WTC11 (cell line): ENCODE measurements around the gene MRAP. TPM values are rescaled to one million over a fixed set of nuclear protein-coding genes. Genes with fewer than 3 reads are reported as not detected.
"Not testable (repeated sequence)": the region's sequence is repeated elsewhere in the genome, so short reads cannot be mapped to it uniquely, and the experiment has no call there.

ENCODE experiments used
- ATAC-seq: fragments of 200-7000 bp; cut with Tn5 transposase; 2 replicates; pipeline ENCODE4 v1.10.0; 2021; ENCODE audit warnings: mild to moderate bottlenecking, moderate library complexity
- CTCF ChIA-PET: fragments of 300-600 bp; sonication (Branson Sonifier 250); formaldehyde crosslinking; loops from one replicate; lab custom pipeline; 2021; ENCODE audit warnings: antibody characterized with exemption; lab: Charles Lee
- POLR2A ChIA-PET: fragments of 350-600 bp; sonication (Branson Sonifier 250); formaldehyde crosslinking; loops from one replicate; lab custom pipeline; 2021; ENCODE audit warnings: antibody characterized with exemption; lab: Charles Lee
- DNase-seq: peaks from one replicate; pipeline ENCODE4 v3.0.0; 2021; ENCODE audit warnings: low spot score
- H3K27ac Mint-ChIP-seq: 2 replicates; pipeline ENCODE4 v1.8.0; 2021; ENCODE audit warnings: mixed read lengths
- H3K27me3 Mint-ChIP-seq: 2 replicates; pipeline ENCODE4 v1.8.0; 2021; ENCODE audit warnings: low read depth, mild to moderate bottlenecking, moderate library complexity, mixed read lengths
- H3K36me3 Mint-ChIP-seq: 2 replicates; pipeline ENCODE4 v1.8.0; 2021; ENCODE audit warnings: mixed read lengths
- H3K4me1 Mint-ChIP-seq: 2 replicates; pipeline ENCODE4 v1.8.0; 2022; ENCODE audit warnings: mixed read lengths
- H3K4me3 Mint-ChIP-seq: 2 replicates; pipeline ENCODE4 v1.8.0; 2021; ENCODE audit warnings: mild to moderate bottlenecking, moderate library complexity, mixed read lengths
- H3K9me3 Mint-ChIP-seq: 2 replicates; pipeline ENCODE4 v1.8.0; 2021; ENCODE audit warnings: mixed read lengths
- GABPB1 ChIP-seq: sonication (generic); formaldehyde crosslinking; IDR thresholded peaks from 2 replicates; pipeline ENCODE4 v1.8.1; 2023; ENCODE audit warnings: mild to moderate bottlenecking, missing genetic modification reagents
- NFATC4 ChIP-seq: fragments of 250-450 bp; sonication (Bioruptor Pico); IDR thresholded peaks from 2 replicates; pipeline ENCODE4 v1.9.0; 2021; ENCODE audit warnings: mild to moderate bottlenecking
- NFE2L1 ChIP-seq: sonication (generic); formaldehyde crosslinking; IDR thresholded peaks from 2 replicates; pipeline ENCODE4 v1.8.1; 2023; ENCODE audit warnings: missing genetic modification reagents
- ZNF138 ChIP-seq: sonication (generic); formaldehyde crosslinking; conservative IDR thresholded peaks from 2 replicates; pipeline ENCODE4 v1.8.1; 2022; ENCODE audit warnings: mild to moderate bottlenecking, moderate library complexity, missing genetic modification reagents
- ZNF416 ChIP-seq: fragments of 250-450 bp; sonication (Bioruptor Pico); IDR thresholded peaks from 2 replicates; pipeline ENCODE4 v1.9.0; 2021; ENCODE audit warnings: mild to moderate bottlenecking, inconsistent platforms
- total RNA-seq: library from RNA; stranded (reverse); gene quantifications from 3 replicates; pipeline ENCODE4 v1.2.3, GENCODE V29; 2021
- TF ChIP-seq, protein P1 (sequence below): fragments of 250-450 bp; sonication (Bioruptor Pico); IDR thresholded peaks from 2 replicates; pipeline ENCODE4 v1.9.0; 2021; ENCODE audit warnings: mild to moderate bottlenecking, borderline replicate concordance
- TF ChIP-seq, protein P2 (sequence below): fragments of 200-600 bp; IDR thresholded peaks from 2 replicates; pipeline ENCODE4 v1.8.0; 2022; ENCODE audit warnings: antibody characterized with exemption
- TF ChIP-seq, protein P3 (sequence below): sonication (generic); formaldehyde crosslinking; IDR thresholded peaks from 2 replicates; pipeline ENCODE4 v1.8.1; 2022; ENCODE audit warnings: mild to moderate bottlenecking, moderate library complexity, missing genetic modification reagents
- TF ChIP-seq, protein P4 (sequence below): sonication (generic); formaldehyde crosslinking; conservative IDR thresholded peaks from 2 replicates; pipeline ENCODE4 v1.8.1; 2023; ENCODE audit warnings: mild to moderate bottlenecking, low read depth, missing genetic modification reagents, moderate library complexity

MRAP gene
- total RNA-seq, 1 experiment from 2014 or later, result not detected

DNA sequence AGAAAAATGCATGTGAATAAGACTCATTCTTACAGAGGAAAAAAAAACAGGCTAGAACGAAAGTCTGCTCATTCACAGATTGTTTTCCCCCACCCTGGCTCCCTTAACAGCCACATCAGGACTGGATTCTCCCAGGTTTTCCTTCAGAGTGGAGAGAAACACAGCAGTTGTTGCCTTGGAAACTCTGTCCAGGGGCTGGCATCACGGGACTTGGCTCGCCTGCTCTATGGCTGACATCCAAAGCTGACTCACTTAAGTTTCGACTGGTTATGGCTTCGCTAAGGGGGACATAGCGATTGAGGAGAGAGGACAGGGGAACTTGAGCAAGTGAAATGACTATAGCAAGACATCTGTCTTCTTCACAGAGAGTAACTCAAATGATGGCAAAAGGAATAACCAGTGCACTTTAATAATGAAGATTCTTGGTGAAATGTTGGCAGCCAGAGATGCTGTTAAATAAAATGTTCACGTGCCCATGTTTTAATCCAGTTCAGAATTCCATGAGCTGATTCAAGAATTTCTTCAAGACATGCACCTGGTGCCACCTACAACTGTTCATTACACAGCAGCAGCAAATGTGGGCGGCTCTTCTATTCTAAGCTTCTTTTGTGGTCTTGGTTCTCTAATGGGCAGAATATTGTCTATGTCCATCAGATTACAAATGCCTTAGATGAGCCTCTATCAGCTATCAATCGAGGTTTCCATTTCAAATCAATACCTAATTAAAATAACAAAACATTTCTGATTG, 41.6 kb upstream of the MRAP start:
- H3K4me3 Mint-ChIP-seq, result no peak overlapping the region
- ChIA-PET POLR2A (no interaction called here), CTCF (interaction anchor here (1.1 to 4.1 kb wide), 7 partner anchors 12 to 471 kb away, joined by 3 to 43 read pairs (median 8); no protein-coding TSS in a partner anchor)
- no peaks in the 10 kb centered on the region for H3K9me3 Mint-ChIP-seq
- no peaks in the 10 kb centered on the region for H3K27me3 Mint-ChIP-seq
- H3K36me3 Mint-ChIP-seq, result no peaks in the 10 kb centered on the region
- ATAC-seq (no peak), DNase-seq (no peak)
- no peak for TF ChIP-seq NFATC4
- TF ChIP-seq ZNF416 (CRISPR knock-in tag), result no peak
- TF ChIP-seq, protein P1, sequence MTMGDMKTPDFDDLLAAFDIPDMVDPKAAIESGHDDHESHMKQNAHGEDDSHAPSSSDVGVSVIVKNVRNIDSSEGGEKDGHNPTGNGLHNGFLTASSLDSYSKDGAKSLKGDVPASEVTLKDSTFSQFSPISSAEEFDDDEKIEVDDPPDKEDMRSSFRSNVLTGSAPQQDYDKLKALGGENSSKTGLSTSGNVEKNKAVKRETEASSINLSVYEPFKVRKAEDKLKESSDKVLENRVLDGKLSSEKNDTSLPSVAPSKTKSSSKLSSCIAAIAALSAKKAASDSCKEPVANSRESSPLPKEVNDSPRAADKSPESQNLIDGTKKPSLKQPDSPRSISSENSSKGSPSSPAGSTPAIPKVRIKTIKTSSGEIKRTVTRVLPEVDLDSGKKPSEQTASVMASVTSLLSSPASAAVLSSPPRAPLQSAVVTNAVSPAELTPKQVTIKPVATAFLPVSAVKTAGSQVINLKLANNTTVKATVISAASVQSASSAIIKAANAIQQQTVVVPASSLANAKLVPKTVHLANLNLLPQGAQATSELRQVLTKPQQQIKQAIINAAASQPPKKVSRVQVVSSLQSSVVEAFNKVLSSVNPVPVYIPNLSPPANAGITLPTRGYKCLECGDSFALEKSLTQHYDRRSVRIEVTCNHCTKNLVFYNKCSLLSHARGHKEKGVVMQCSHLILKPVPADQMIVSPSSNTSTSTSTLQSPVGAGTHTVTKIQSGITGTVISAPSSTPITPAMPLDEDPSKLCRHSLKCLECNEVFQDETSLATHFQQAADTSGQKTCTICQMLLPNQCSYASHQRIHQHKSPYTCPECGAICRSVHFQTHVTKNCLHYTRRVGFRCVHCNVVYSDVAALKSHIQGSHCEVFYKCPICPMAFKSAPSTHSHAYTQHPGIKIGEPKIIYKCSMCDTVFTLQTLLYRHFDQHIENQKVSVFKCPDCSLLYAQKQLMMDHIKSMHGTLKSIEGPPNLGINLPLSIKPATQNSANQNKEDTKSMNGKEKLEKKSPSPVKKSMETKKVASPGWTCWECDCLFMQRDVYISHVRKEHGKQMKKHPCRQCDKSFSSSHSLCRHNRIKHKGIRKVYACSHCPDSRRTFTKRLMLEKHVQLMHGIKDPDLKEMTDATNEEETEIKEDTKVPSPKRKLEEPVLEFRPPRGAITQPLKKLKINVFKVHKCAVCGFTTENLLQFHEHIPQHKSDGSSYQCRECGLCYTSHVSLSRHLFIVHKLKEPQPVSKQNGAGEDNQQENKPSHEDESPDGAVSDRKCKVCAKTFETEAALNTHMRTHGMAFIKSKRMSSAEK (CRISPR knock-in tag), result no peak
- peaks cover 5% of the 10 kb centered on the region for H3K4me1 Mint-ChIP-seq
- H3K27ac Mint-ChIP-seq, result no peak overlapping the region

DNA sequence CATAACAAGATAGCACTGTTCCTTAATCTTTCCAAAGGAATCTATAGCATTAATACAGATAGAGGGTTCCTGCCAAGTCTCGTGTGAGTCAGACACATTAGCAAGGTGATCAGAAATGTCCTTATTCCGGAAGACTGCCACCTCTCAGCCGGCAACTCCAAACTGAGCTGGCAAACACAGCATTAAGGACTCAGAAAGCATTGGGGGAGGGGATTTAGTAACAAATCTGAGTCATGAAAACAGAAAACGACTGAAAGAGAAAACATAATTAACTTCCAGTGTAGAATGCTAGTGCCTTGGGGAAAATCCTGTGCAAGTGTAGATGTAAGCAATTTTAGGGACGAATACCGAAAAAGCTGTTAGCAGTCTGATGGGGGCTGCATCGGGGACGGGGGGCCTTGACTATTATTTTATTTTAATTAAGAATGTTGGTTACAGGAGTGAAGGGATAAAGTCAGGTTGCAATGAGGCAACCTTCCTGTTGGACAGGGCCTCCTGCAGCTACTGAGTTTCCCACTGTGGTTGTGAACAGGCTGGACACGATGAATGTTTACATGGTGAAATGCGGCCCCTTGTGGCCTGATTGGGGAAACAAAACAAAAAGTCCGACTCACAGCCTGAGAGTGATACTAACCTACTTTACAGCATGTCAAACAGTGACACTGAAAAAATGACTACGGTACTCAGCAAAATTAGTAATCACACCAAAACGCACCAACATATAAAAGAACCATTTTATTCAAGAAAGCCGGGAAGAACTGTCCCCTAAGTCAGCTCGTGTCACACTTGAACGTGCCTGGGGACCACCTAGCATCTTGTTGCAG, 40.5 kb upstream of the MRAP start:
- Mint-ChIP-seq H3K36me3 (no peaks in the 10 kb centered on the region), H3K4me1 (peaks cover 5% of the 10 kb centered on the region), H3K9me3 (no peaks in the 10 kb centered on the region), H3K27me3 (no peaks in the 10 kb centered on the region), H3K4me3 (no peak overlapping the region), H3K27ac (no peak overlapping the region)
- ATAC-seq (peak; percentile 91), DNase-seq (peak; percentile 73)
- ChIA-PET CTCF (interaction anchor here (0.6 to 4.1 kb wide), 29 partner anchors 9 to 643 kb away, joined by 3 to 43 read pairs (median 4); no protein-coding TSS in a partner anchor), POLR2A (interaction anchor here (0.6 kb wide), 1 partner anchor 209 kb away, joined by 3 read pairs; no protein-coding TSS in a partner anchor)
- TF ChIP-seq, protein P2, sequence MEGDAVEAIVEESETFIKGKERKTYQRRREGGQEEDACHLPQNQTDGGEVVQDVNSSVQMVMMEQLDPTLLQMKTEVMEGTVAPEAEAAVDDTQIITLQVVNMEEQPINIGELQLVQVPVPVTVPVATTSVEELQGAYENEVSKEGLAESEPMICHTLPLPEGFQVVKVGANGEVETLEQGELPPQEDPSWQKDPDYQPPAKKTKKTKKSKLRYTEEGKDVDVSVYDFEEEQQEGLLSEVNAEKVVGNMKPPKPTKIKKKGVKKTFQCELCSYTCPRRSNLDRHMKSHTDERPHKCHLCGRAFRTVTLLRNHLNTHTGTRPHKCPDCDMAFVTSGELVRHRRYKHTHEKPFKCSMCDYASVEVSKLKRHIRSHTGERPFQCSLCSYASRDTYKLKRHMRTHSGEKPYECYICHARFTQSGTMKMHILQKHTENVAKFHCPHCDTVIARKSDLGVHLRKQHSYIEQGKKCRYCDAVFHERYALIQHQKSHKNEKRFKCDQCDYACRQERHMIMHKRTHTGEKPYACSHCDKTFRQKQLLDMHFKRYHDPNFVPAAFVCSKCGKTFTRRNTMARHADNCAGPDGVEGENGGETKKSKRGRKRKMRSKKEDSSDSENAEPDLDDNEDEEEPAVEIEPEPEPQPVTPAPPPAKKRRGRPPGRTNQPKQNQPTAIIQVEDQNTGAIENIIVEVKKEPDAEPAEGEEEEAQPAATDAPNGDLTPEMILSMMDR, result peak; percentile 66
- TF ChIP-seq GABPB1 (CRISPR knock-in tag), result no peak

DNA sequence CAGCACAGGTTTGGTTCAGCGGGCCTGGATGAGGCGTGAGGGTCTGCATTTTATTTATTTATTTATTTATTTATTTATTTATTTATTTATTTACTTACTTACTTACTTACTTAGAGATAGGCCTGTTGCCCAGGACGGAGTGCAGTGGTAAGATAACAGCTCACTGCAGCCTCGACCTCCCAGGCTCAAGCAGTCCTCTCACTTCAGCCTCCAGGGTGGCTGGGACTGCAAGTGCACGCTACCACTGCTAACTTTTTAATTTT, 39.9 kb upstream of the MRAP start:
- not testable (repeated sequence) for H3K27ac Mint-ChIP-seq, H3K27me3 Mint-ChIP-seq, H3K4me1 Mint-ChIP-seq, H3K36me3 Mint-ChIP-seq, H3K4me3 Mint-ChIP-seq, ATAC-seq, H3K9me3 Mint-ChIP-seq, DNase-seq
- ChIA-PET CTCF (interaction anchor here (1.0 to 4.1 kb wide), 11 partner anchors 10 to 477 kb away, joined by 3 to 43 read pairs (median 10); no protein-coding TSS in a partner anchor), POLR2A (interaction anchor here (0.6 kb wide), 1 partner anchor 209 kb away, joined by 3 read pairs; no protein-coding TSS in a partner anchor)

DNA sequence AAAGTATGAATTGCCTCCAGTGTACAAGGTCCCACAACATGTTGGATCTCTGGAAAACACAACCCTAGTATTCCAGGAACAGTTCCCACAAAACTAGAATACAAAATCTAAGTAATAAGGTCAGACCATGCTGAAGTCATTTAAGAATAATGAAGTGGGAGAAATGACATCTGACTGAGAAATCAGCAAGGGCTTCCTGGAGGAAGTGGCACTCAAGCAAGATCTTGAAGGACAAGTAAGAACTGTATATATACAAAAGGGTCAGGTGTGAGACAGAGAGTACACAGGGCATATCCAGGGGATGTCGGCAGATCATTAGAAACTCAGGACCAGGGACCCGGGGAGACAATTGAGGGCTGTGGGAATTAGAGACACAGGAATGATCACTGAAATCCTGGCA, 38.5 kb upstream of the MRAP start:
- H3K27me3 Mint-ChIP-seq, result no peaks in the 10 kb centered on the region
- peaks cover 5% of the 10 kb centered on the region for H3K4me1 Mint-ChIP-seq
- TF ChIP-seq ZNF138 (CRISPR knock-in tag) (no peak), NFE2L1 (CRISPR knock-in tag) (no peak)
- TF ChIP-seq, protein P3, sequence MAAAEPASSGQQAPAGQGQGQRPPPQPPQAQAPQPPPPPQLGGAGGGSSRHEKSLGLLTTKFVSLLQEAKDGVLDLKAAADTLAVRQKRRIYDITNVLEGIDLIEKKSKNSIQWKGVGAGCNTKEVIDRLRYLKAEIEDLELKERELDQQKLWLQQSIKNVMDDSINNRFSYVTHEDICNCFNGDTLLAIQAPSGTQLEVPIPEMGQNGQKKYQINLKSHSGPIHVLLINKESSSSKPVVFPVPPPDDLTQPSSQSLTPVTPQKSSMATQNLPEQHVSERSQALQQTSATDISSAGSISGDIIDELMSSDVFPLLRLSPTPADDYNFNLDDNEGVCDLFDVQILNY, result no peak
- TF ChIP-seq, protein P4, sequence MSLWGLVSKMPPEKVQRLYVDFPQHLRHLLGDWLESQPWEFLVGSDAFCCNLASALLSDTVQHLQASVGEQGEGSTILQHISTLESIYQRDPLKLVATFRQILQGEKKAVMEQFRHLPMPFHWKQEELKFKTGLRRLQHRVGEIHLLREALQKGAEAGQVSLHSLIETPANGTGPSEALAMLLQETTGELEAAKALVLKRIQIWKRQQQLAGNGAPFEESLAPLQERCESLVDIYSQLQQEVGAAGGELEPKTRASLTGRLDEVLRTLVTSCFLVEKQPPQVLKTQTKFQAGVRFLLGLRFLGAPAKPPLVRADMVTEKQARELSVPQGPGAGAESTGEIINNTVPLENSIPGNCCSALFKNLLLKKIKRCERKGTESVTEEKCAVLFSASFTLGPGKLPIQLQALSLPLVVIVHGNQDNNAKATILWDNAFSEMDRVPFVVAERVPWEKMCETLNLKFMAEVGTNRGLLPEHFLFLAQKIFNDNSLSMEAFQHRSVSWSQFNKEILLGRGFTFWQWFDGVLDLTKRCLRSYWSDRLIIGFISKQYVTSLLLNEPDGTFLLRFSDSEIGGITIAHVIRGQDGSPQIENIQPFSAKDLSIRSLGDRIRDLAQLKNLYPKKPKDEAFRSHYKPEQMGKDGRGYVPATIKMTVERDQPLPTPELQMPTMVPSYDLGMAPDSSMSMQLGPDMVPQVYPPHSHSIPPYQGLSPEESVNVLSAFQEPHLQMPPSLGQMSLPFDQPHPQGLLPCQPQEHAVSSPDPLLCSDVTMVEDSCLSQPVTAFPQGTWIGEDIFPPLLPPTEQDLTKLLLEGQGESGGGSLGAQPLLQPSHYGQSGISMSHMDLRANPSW (CRISPR knock-in tag), result no peak
- TF ChIP-seq, all 79 proteins: peak for 0
- Mint-ChIP-seq H3K36me3 (no peaks in the 10 kb centered on the region), H3K4me3 (no peak overlapping the region), H3K9me3 (no peaks in the 10 kb centered on the region), H3K27ac (no peak overlapping the region)
- CTCF ChIA-PET, result interaction anchor here (1.4 to 3.3 kb wide), 3 partner anchors 164 to 474 kb away, joined by 4 to 43 read pairs (median 22); no protein-coding TSS in a partner anchor
- ATAC-seq (no peak), DNase-seq (no peak)
- POLR2A ChIA-PET, result no interaction called here
